GM21360 (cell line): ENCODE results near the gene GPR179.

ENCODE experiments used
- ATAC-seq: cut with Tn5 transposase; IDR thresholded peaks from one replicate; pipeline ENCODE4 v1.9.1; 2021; ENCODE audit warnings: mild to moderate bottlenecking, moderate library complexity; ENCODE audit not compliant: unreplicated experiment

GPR179 gene

GRCh38 chr17:38349097-38349730 lies 5.5 kb upstream of the GPR179 start:
- no peak for ATAC-seq

- no peak for ATAC-seq
These were observed 2.0 kb upstream of the GPR179 start for GRCh38 chr17:38345743-38346142.

DNA sequence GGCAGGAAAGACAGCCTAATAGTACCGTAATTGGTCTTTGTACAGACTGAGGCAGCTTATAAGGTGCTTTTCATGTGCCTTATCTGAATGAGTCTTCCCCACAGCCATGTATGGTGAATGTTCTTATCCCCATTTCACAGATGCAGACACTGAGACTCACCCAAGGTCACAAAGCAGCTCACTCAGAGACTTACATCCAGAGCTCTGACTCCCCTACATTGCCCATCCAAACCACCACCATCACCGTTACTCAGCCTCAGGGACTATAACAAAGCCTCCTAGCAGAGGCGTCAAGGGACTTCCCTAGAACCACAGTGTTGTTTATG lies 627 bp upstream of the GPR179 start:
- no peak for ATAC-seq

DNA sequence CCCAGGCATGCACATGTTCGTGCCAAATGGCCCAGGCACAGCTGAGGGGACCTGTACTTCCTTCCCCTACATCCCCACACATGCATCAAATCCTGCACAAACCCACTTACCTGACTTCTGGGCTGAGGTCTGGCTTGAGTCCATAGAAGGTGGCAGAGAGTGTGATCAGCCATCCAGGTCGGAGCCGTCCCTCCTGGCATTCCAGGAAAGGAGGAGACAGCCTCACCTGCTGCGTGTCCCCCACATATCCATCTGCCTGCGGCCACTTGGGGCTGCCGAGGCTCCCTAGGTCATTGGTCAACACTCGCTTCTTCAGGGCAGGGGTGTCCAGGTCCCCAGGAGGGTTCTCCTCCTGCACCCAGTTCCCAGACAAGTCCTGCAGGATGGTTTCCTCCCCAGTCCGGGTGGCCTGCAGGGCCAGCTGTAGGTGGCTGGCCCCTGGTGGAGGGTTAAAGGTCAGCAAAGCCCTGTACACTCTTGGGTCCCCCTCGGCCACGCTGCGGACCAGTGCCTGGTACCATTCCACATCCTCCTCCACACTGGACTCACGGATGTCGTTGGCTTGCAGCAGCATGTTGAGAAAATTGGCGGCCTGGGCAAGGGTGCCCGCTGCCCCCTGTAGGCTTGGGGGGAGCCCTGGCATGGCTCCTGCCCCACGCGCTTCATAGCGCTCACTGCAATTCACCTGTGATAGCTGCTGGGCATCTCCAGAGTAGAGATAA lies 709 bp downstream of the GPR179 start:
- ATAC-seq, result no peak

- no peak for ATAC-seq
These were observed 2.6 kb downstream of the GPR179 start for GRCh38 chr17:38341035-38341721.

DNA sequence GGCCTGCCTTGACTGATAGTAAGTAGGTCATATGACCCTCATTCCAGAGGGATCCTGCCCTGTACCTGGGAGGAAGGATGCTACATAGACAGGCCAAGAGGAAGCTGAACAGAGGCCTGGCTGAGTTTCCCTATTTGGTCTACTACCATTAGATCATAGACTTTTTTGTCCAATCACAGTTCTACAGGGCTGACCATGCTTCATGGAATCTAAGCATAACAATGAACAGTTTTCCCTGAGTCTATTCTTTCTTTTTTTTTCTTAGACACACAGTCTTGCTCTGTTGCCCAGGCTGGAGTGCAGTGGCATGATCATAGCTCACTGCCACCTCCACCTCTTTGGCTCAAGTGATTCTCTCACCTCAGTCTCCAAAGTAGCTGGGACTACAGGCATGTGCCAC lies 3.9 kb downstream of the GPR179 start:
- ATAC-seq, result no peak

GRCh38 chr17:38338535-38338934 lies 5.2 kb downstream of the GPR179 start:
- no peak for ATAC-seq

- no peak for ATAC-seq
These were observed 5.7 kb downstream of the GPR179 start for GRCh38 chr17:38338053-38338452.

DNA sequence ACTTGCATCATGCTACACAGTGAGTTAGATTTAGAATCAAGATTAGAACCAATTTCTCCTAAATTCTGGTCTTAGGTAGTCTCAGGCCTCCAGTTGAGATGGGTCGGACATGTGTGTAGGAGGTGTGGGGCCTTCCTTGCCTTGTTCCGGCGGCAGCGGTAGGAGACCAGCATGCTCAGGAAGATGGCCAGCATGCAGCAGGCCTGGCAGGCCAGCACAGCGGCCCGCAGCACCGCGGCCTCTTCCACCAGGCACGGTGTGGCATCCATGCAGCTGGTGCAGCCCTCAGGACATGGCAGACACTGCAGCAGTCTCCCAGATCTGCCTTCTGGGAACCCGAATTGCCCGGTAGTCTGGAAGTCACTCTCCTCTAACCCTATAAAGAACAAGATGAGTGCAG lies 6.9 kb downstream of the GPR179 start:
- ATAC-seq, result no peak

- ATAC-seq, result no peak
These were observed 9.0 kb downstream of the GPR179 start for GRCh38 chr17:38334480-38335364.

DNA sequence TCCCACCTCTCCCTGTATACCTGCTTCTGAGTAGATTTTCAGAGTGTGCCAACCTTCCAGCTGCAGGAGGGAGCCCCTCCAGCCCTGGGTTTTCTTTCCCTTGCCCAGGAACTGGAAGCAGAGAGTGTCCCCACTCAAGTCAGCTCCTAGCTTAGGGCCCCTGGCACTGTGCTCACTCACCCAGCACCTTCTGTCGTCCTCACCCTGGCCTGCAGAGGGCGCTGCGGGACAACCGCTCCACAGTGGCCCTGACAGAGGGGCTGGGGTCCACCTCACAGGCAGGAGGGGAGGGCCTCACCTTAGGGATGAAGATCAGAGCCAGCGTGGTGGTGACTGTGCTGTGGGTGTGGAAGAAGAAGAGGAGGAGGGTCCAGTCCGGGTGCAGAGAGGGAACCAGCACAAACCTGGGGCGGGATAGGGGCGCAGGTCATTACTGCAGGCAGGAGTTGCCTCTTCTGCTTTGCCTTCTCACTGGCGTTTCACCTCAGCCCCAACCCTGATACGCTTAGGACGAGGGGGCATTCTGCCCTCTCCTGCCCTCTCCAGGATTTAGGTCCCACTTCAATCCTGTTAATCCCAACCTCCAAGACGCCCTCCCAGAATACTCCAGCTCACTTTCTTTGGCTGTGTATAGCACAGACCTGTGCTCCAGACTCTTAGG lies 10.0 kb downstream of the GPR179 start:
- ATAC-seq, result no peak

- ATAC-seq, result no peak
These were observed 11.0 kb downstream of the GPR179 start for GRCh38 chr17:38332735-38333134.

DNA sequence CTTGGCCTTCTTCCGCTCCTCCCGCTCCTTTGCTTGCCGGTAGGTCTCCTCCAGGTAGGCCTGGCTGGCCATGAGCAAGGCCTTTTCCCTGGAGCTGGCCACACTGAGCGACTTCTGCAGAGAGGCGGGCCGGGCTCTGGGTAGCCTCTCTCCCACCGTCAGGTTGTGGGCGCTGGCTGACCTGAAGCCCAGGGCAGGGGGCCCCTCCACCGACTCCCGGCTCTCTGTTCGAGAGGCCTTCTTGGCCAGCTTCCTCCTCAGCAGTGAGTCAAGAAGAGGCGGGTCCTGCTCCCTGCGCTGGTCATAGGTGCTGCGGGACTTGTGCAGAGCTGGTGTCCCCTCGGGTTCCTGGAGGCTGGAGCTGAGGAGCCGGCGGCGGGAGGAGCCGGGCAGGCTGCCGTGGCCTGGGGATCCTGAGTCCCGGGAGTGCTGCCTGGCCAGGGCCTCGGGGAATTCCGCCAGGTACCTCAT lies 12.8 kb downstream of the GPR179 start:
- ATAC-seq, result no peak

GRCh38 chr17:38329808-38330730 lies 13.7 kb downstream of the GPR179 start:
- no peak for ATAC-seq

DNA sequence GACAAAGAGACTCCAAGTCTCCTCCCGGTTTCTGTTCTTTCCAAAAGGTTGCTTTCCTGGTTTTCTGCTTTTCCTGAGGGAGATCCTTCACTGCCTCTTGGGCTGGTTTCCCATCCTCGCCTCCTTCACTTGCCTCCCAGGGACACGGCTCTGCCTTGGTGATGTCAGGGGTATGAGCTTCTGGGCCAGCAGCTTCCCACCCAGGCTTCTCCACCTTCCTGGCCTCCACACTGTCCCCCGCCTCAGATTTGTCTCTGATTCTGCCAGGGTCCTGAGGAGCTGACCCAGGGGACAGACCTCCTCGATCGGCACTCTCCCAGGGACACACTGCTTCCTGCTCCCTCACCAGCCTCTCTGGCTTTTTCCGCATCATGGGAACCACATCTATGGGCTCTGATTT lies 14.5 kb downstream of the GPR179 start:
- ATAC-seq, result no peak

GRCh38 chr17:38328620-38329019 lies 15.1 kb downstream of the GPR179 start:
- ATAC-seq, result no peak

DNA sequence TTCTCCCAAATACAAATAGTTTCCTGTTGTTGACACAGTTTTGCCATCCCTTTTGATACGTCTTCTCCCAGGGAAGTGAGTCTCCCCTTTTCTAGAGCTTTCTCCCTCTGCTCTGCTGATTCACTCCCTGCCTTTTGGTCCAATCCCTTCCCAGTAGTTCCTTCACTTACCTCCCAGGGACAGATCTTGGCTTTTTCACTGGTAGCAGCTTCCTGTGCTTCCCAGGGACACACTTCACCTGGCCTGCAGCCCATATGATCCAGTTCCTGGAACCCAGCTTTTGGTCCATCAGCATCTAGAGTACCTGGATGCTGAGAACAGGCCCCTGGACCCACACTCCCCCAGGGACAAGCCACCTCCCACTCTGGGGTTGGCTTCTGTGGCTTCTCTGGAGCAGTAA lies 15.8 kb downstream of the GPR179 start:
- ATAC-seq, result no peak

GRCh38 chr17:38326996-38327792 lies 16.6 kb downstream of the GPR179 start:
- no peak for ATAC-seq
